ENCODE results near the gene C17orf58.
"Not testable (repeated sequence)": the region's sequence is repeated elsewhere in the genome, so short reads cannot be mapped to it uniquely, and the experiment has no call there.

- not testable (repeated sequence) for TF ChIP-seq POLR2AphosphoS5 (IDR thresholded peaks at IDR 0.05; ENCODE audit: insufficient read depth in 1 of 2, low read depth in 1 of 2); CTCF (IDR thresholded peaks at IDR 0.05); POLR2A (IDR thresholded peaks at IDR 0.05)
Observed at GRCh38 chr17:67962156-67962555, 34.1 kb downstream of the C17orf58 start.

Data from vagina (tissue), 2 donors.